Measurements from ENCODE around the gene TAS1R3.

GRCh38 chr1:1324084-1324523 lies 7.0 kb upstream of the TAS1R3 start:
- TF ChIP-seq, protein P1, sequence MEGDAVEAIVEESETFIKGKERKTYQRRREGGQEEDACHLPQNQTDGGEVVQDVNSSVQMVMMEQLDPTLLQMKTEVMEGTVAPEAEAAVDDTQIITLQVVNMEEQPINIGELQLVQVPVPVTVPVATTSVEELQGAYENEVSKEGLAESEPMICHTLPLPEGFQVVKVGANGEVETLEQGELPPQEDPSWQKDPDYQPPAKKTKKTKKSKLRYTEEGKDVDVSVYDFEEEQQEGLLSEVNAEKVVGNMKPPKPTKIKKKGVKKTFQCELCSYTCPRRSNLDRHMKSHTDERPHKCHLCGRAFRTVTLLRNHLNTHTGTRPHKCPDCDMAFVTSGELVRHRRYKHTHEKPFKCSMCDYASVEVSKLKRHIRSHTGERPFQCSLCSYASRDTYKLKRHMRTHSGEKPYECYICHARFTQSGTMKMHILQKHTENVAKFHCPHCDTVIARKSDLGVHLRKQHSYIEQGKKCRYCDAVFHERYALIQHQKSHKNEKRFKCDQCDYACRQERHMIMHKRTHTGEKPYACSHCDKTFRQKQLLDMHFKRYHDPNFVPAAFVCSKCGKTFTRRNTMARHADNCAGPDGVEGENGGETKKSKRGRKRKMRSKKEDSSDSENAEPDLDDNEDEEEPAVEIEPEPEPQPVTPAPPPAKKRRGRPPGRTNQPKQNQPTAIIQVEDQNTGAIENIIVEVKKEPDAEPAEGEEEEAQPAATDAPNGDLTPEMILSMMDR (conservative IDR thresholded peaks at IDR 0.05 in 1 of 2, IDR thresholded peaks at IDR 0.05 in 1 of 2; ENCODE audit: extremely low read depth in 1 of 2, insufficient read depth in 1 of 2, low read depth in 1 of 2, low read length in 2 of 2) = no peak
- no peak for TF ChIP-seq EZH2 (IDR thresholded peaks at IDR 0.05; ENCODE audit: borderline replicate concordance, low read length)
